ENCODE data around the gene OR7A10.

OR7A10 gene

GRCh38 chr19:14835011-14835410 lies 13.7 kb downstream of the OR7A10 start, which contains the start of the genes OR7A5 and OR7C1:
Gene OR7A5 (minus strand): TSS chr19:14835185. CDS start chr19:14828241, 6,944 bp downstream.
Gene OR7C1 (minus strand): TSS chr19:14835185. CDS start chr19:14800136, 35,049 bp downstream.
- no peak within 1 kb of the TSS for H3K27ac ChIP-seq (ENCODE audit: low read depth, low read length)
- 0 out of 2 replicates have a peak, but pooled peaks cover 3% of the 10 kb centered on the region for H3K4me1 ChIP-seq (ENCODE audit: control insufficient read depth, insufficient read depth, low read length)
- H3K9ac ChIP-seq (ENCODE audit: low read length), result no peak within 1 kb of the TSS
- no peaks in the 10 kb centered on the region for H3K36me3 ChIP-seq (ENCODE audit: control insufficient read depth, insufficient read depth, low read length)
- no peak within 1 kb of the TSS for H3K4me3 ChIP-seq (ENCODE audit: low read depth, low read length)
- H3K27me3 ChIP-seq (ENCODE audit: control insufficient read depth, insufficient read depth, low read length), result peaks cover 2% of the 10 kb centered on the region; the same call in 1 of the 2 replicates
- H3K9me3 ChIP-seq (ENCODE audit: control insufficient read depth, insufficient read depth, low read depth, low read length), result 0 out of 2 replicates have a peak, but pooled peaks cover under 1% of the 10 kb centered on the region

GRCh38 chr19:14830702-14831101 lies 18.0 kb downstream of the OR7A10 start:
- no peak overlapping the region for H3K9ac ChIP-seq (ENCODE audit: low read length)

GRCh38 chr19:14826006-14826405 lies 22.7 kb downstream of the OR7A10 start:
- no peaks in the 10 kb centered on the region; the same call in 1 of the 2 replicates for H3K27me3 ChIP-seq (ENCODE audit: control insufficient read depth, insufficient read depth, low read length)

More at GRCh38 chr19:14830702-14831101, 18.0 kb downstream of the OR7A10 start:
- no peaks in the 10 kb centered on the region; the same call in 1 of the 2 replicates for H3K27me3 ChIP-seq (ENCODE audit: control insufficient read depth, insufficient read depth, low read length)
- no peak overlapping the region for H3K27ac ChIP-seq (ENCODE audit: low read depth, low read length)
- 0 out of 2 replicates have a peak, but pooled peaks cover 3% of the 10 kb centered on the region for H3K4me1 ChIP-seq (ENCODE audit: control insufficient read depth, insufficient read depth, low read length)
- no peaks in the 10 kb centered on the region for H3K36me3 ChIP-seq (ENCODE audit: control insufficient read depth, insufficient read depth, low read length)
- H3K4me3 ChIP-seq (ENCODE audit: low read depth, low read length), result no peak overlapping the region
- H3K9me3 ChIP-seq (ENCODE audit: control insufficient read depth, insufficient read depth, low read depth, low read length), result 0 out of 2 replicates have a peak, but pooled peaks cover 4% of the 10 kb centered on the region

GRCh38 chr19:14821937-14822336 lies 26.8 kb downstream of the OR7A10 start:
- Histone ChIP-seq H3K9ac (ENCODE audit: low read length) (no peak overlapping the region), H3K27ac (ENCODE audit: low read depth, low read length) (no peak overlapping the region), H3K9me3 (ENCODE audit: control insufficient read depth, insufficient read depth, low read depth, low read length) (no peaks in the 10 kb centered on the region), H3K27me3 (ENCODE audit: control insufficient read depth, insufficient read depth, low read length) (no peaks in the 10 kb centered on the region; the same call in 1 of the 2 replicates), H3K4me1 (ENCODE audit: control insufficient read depth, insufficient read depth, low read length) (no peaks in the 10 kb centered on the region), H3K36me3 (ENCODE audit: control insufficient read depth, insufficient read depth, low read length) (no peaks in the 10 kb centered on the region), H3K4me3 (ENCODE audit: low read depth, low read length) (no peak overlapping the region)

More at GRCh38 chr19:14826006-14826405, 22.7 kb downstream of the OR7A10 start:
- no peaks in the 10 kb centered on the region for H3K36me3 ChIP-seq (ENCODE audit: control insufficient read depth, insufficient read depth, low read length)
- no peak overlapping the region for H3K9ac ChIP-seq (ENCODE audit: low read length)
- H3K9me3 ChIP-seq (ENCODE audit: control insufficient read depth, insufficient read depth, low read depth, low read length), result 0 out of 2 replicates have a peak, but pooled peaks cover 4% of the 10 kb centered on the region
- H3K4me3 ChIP-seq (ENCODE audit: low read depth, low read length), result no peak overlapping the region
- no peaks in the 10 kb centered on the region for H3K4me1 ChIP-seq (ENCODE audit: control insufficient read depth, insufficient read depth, low read length)
- H3K27ac ChIP-seq (ENCODE audit: low read depth, low read length), result no peak overlapping the region

- Histone ChIP-seq H3K9ac (ENCODE audit: low read length) (no peak overlapping the region), H3K27me3 (ENCODE audit: control insufficient read depth, insufficient read depth, low read length) (no peaks in the 10 kb centered on the region), H3K9me3 (ENCODE audit: control insufficient read depth, insufficient read depth, low read depth, low read length) (no peaks in the 10 kb centered on the region), H3K36me3 (ENCODE audit: control insufficient read depth, insufficient read depth, low read length) (no peaks in the 10 kb centered on the region), H3K4me3 (ENCODE audit: low read depth, low read length) (no peak overlapping the region), H3K27ac (ENCODE audit: low read depth, low read length) (no peak overlapping the region), H3K4me1 (ENCODE audit: control insufficient read depth, insufficient read depth, low read length) (no peaks in the 10 kb centered on the region)
These were observed 30.1 kb downstream of the OR7A10 start for GRCh38 chr19:14818588-14818987.

GRCh38 chr19:14817052-14817451 lies 31.7 kb downstream of the OR7A10 start:
- H3K27me3 ChIP-seq (ENCODE audit: control insufficient read depth, insufficient read depth, low read length), result no peaks in the 10 kb centered on the region
- H3K4me3 ChIP-seq (ENCODE audit: low read depth, low read length), result no peak overlapping the region
- no peak overlapping the region for H3K27ac ChIP-seq (ENCODE audit: low read depth, low read length)
- no peaks in the 10 kb centered on the region for H3K9me3 ChIP-seq (ENCODE audit: control insufficient read depth, insufficient read depth, low read depth, low read length)
- no peaks in the 10 kb centered on the region for H3K36me3 ChIP-seq (ENCODE audit: control insufficient read depth, insufficient read depth, low read length)
- no peaks in the 10 kb centered on the region for H3K4me1 ChIP-seq (ENCODE audit: control insufficient read depth, insufficient read depth, low read length)
- H3K9ac ChIP-seq (ENCODE audit: low read length), result no peak overlapping the region

GRCh38 chr19:14814982-14815652 lies 33.6 kb downstream of the OR7A10 start:
- Histone ChIP-seq H3K27me3 (ENCODE audit: control insufficient read depth, insufficient read depth, low read length) (no peaks in the 10 kb centered on the region), H3K4me1 (ENCODE audit: control insufficient read depth, insufficient read depth, low read length) (no peaks in the 10 kb centered on the region), H3K4me3 (ENCODE audit: low read depth, low read length) (no peak overlapping the region), H3K9me3 (ENCODE audit: control insufficient read depth, insufficient read depth, low read depth, low read length) (no peaks in the 10 kb centered on the region), H3K9ac (ENCODE audit: low read length) (no peak overlapping the region), H3K27ac (ENCODE audit: low read depth, low read length) (no peak overlapping the region), H3K36me3 (ENCODE audit: control insufficient read depth, insufficient read depth, low read length) (no peaks in the 10 kb centered on the region)

- Histone ChIP-seq H3K9ac (ENCODE audit: low read length) (no peak overlapping the region), H3K4me1 (ENCODE audit: control insufficient read depth, insufficient read depth, low read length) (peaks cover 2% of the 10 kb centered on the region), H3K36me3 (ENCODE audit: control insufficient read depth, insufficient read depth, low read length) (no peaks in the 10 kb centered on the region), H3K27ac (ENCODE audit: low read depth, low read length) (no peak overlapping the region), H3K27me3 (ENCODE audit: control insufficient read depth, insufficient read depth, low read length) (no peaks in the 10 kb centered on the region), H3K4me3 (ENCODE audit: low read depth, low read length) (no peak overlapping the region), H3K9me3 (ENCODE audit: control insufficient read depth, insufficient read depth, low read depth, low read length) (no peaks in the 10 kb centered on the region)
These were observed 39.3 kb downstream of the OR7A10 start for GRCh38 chr19:14809272-14810057.

GRCh38 chr19:14804765-14805164 lies 44.0 kb downstream of the OR7A10 start:
- Histone ChIP-seq H3K9me3 (ENCODE audit: control insufficient read depth, insufficient read depth, low read depth, low read length) (no peaks in the 10 kb centered on the region), H3K27ac (ENCODE audit: low read depth, low read length) (no peak overlapping the region), H3K4me3 (ENCODE audit: low read depth, low read length) (no peak overlapping the region), H3K4me1 (ENCODE audit: control insufficient read depth, insufficient read depth, low read length) (peaks cover 7% of the 10 kb centered on the region), H3K27me3 (ENCODE audit: control insufficient read depth, insufficient read depth, low read length) (no peaks in the 10 kb centered on the region), H3K36me3 (ENCODE audit: control insufficient read depth, insufficient read depth, low read length) (no peaks in the 10 kb centered on the region), H3K9ac (ENCODE audit: low read length) (no peak overlapping the region)

- Histone ChIP-seq H3K36me3 (ENCODE audit: control insufficient read depth, insufficient read depth, low read length) (no peaks in the 10 kb centered on the region), H3K9ac (ENCODE audit: low read length) (no peak overlapping the region), H3K4me1 (ENCODE audit: control insufficient read depth, insufficient read depth, low read length) (no peaks in the 10 kb centered on the region), H3K4me3 (ENCODE audit: low read depth, low read length) (no peak overlapping the region), H3K9me3 (ENCODE audit: control insufficient read depth, insufficient read depth, low read depth, low read length) (no peaks in the 10 kb centered on the region), H3K27me3 (ENCODE audit: control insufficient read depth, insufficient read depth, low read length) (no peaks in the 10 kb centered on the region; the same call in 1 of the 2 replicates), H3K27ac (ENCODE audit: low read depth, low read length) (no peak overlapping the region)
These were observed 50.0 kb downstream of the OR7A10 start for GRCh38 chr19:14798760-14799159.

- H3K36me3 ChIP-seq (ENCODE audit: control insufficient read depth, insufficient read depth, low read length), result no peaks in the 10 kb centered on the region
- no peaks in the 10 kb centered on the region for H3K9me3 ChIP-seq (ENCODE audit: control insufficient read depth, insufficient read depth, low read depth, low read length)
- no peak overlapping the region for H3K9ac ChIP-seq (ENCODE audit: low read length)
- H3K27ac ChIP-seq (ENCODE audit: low read depth, low read length), result no peak overlapping the region
- H3K4me3 ChIP-seq (ENCODE audit: low read depth, low read length), result no peak overlapping the region
- no peaks in the 10 kb centered on the region; the same call in 1 of the 2 replicates for H3K27me3 ChIP-seq (ENCODE audit: control insufficient read depth, insufficient read depth, low read length)
- H3K4me1 ChIP-seq (ENCODE audit: control insufficient read depth, insufficient read depth, low read length), result no peaks in the 10 kb centered on the region
These were observed 52.7 kb downstream of the OR7A10 start for GRCh38 chr19:14796021-14796420.
